ENCODE measurements around the gene TM4SF18.

TM4SF18 gene

GRCh38 chr3:149325581-149325980 lies 7.9 kb downstream of the TM4SF18 start:
- no peak for DNase-seq

GRCh38 chr3:149324332-149324731 lies 9.1 kb downstream of the TM4SF18 start:
- DNase-seq: no peak

- DNase-seq: no peak
Measured at GRCh38 chr3:149321640-149322039, 11.8 kb downstream of the TM4SF18 start.

- no peak for DNase-seq
Measured at GRCh38 chr3:149321136-149321535, 12.3 kb downstream of the TM4SF18 start.

- no peak for DNase-seq
Measured at GRCh38 chr3:149319750-149320149, 13.7 kb downstream of the TM4SF18 start.

- no peak for DNase-seq
Measured at GRCh38 chr3:149317072-149317471, 16.4 kb downstream of the TM4SF18 start.

GRCh38 chr3:149316437-149316836 lies 17.0 kb downstream of the TM4SF18 start:
- no peak for DNase-seq

- DNase-seq: no peak
Measured at GRCh38 chr3:149315694-149316093, 17.7 kb downstream of the TM4SF18 start.

- DNase-seq: no peak
Measured at GRCh38 chr3:149314807-149315578, 18.4 kb downstream of the TM4SF18 start.

GRCh38 chr3:149313542-149313941 lies 19.9 kb downstream of the TM4SF18 start:
- no peak for DNase-seq

GRCh38 chr3:149310796-149311534 lies 22.5 kb downstream of the TM4SF18 start:
- DNase-seq: no peak

- DNase-seq: no peak
Measured at GRCh38 chr3:149307435-149307783, 26.0 kb downstream of the TM4SF18 start.

- no peak for DNase-seq
Measured at GRCh38 chr3:149306751-149307434, 26.5 kb downstream of the TM4SF18 start.

GRCh38 chr3:149305376-149305775 lies 28.1 kb downstream of the TM4SF18 start:
- no peak for DNase-seq

- DNase-seq: no peak
Measured at GRCh38 chr3:149299938-149300801, 33.3 kb downstream of the TM4SF18 start.

GRCh38 chr3:149296972-149297371 lies 36.5 kb downstream of the TM4SF18 start:
- DNase-seq: no peak

- DNase-seq: no peak
Measured at GRCh38 chr3:149292666-149293065, 40.8 kb downstream of the TM4SF18 start.

GRCh38 chr3:149291178-149291577 lies 42.3 kb downstream of the TM4SF18 start:
- no peak for DNase-seq

- no peak for DNase-seq
Measured at GRCh38 chr3:149288655-149289054, 44.8 kb downstream of the TM4SF18 start.

- no peak for DNase-seq
Measured at GRCh38 chr3:149284034-149284433, 49.4 kb downstream of the TM4SF18 start.

GRCh38 chr3:149283401-149283800 lies 50.0 kb downstream of the TM4SF18 start:
- no peak for DNase-seq

GRCh38 chr3:149282836-149283235 lies 50.6 kb downstream of the TM4SF18 start:
- no peak for DNase-seq

- no peak for DNase-seq
Measured at GRCh38 chr3:149282322-149282721, 51.1 kb downstream of the TM4SF18 start.

All from KG1 (cell line).